Mucosa of gallbladder (tissue), 1 donor: ENCODE measurements around the gene TMEM38A. TPM values are rescaled to one million over a fixed set of nuclear protein-coding genes. Genes with fewer than 3 reads are reported as not detected.
A peak's percentile ranks its signal among the peaks of the same experiment; 100 is the strongest.
"Not testable (repeated sequence)": the region's sequence is repeated elsewhere in the genome, so short reads cannot be mapped to it uniquely, and the experiment has no call there.

ENCODE experiments used
- DNase-seq: peaks from one replicate; pipeline ENCODE4 v3.0.0-alpha.2; 2020; ENCODE audit warnings: low spot score
- total RNA-seq: library from RNA; stranded (reverse); gene quantifications from one replicate; pipeline ENCODE4 v1.2.1, GENCODE V29; 2021
- donor health status: DM: no; HTN: no; CAD: no.

TMEM38A gene
- total RNA-seq, 1 donor from 2014 or later = 4.3 TPM

DNA sequence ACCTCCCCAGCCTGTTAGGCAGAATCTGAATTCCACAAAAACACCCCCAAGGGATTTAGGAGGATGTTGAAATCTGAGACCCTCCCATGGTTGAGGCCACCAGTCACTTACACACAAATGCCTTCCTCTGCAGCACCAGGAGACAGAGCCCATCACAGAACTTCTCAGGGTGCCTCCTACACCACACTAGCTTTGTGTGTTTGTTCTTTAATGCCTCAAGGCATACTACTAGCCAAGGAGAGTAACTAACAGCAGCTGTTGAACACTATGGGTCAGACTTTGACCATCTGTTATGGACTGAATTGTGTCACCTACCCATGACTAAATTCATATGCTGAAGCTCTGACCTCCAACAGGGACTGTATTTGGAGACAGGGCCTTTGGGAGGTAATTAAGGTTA is 23.4 kb upstream of the TMEM38A start:
- DNase-seq = no peak

DNA sequence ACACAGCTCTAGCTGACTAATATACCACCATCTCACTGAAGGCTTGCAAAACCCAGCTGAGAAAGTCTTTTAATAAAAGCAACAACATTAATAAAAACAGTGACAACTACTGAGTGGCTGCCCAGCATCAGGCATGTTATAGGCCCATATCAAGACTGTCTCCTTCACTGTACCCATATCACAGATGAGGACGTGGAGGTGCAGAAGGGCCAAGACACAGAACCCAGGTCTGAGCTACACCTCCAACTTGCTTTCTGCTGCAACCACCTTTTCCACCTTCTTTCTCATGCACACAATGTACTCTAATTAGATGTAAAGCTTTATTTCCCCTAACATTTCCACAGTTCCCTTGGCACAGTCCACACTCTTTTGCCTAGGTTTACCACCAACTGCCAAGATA is 22.3 kb upstream of the TMEM38A start:
- DNase-seq = no peak

DNA sequence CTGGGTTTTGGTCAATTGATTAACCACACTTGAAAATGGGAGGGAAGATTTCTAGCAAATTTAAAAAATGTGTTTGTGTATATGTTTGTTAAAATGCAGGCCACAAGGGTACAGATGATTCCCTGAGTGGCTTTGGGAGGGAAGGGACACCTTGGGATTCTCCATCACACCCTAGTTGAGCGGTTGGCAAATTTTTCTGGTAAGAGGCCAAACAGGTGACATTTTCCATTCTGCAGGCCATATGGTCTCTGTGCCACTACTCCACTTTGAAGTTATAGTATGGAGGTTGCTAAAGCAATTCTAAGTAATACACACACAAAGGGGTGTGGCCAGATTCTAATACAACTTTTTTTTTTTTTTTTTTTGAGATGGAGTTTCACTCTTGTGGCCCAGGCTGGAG is 20.0 kb upstream of the TMEM38A start:
- DNase-seq = no peak

DNA sequence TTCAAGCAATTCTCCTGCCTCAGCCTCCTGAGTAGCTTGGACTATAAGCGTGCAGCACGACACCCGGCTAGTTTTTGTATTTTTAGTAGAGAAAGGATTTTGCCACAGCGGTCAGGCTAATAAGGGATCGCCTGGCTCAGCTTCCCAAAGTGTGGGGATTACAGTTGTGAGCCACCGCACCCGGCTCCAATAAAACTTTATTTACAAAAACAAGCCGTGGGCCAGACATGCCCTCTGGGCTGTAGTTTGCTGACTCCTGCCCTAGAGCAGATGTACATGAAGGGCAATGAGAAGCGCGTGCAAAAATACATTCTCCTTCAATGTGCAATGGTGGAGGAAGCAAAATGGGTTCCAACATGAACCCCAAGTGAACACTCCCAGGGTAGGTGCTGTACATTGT is 19.2 kb upstream of the TMEM38A start:
- no peak for DNase-seq

DNA sequence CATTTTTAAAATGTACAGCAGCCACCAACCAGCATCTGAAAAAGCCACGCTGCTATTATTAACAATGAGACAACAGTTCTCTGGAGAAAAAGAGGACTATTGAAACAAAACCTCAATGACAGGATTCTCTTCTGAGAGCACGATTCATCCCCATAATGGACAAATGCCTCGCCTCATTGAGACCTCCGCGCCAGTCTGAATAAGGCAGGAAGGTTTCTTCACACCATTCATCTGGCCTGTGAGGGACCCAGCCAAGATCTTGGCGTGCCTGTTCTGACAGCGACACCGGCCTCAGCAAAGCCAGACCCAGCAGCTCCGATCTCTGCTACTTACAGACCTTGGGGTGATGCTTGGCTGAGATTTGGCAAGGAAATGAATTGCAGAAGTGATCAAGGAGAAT is 15.8 kb upstream of the TMEM38A start:
- DNase-seq = no peak

DNA sequence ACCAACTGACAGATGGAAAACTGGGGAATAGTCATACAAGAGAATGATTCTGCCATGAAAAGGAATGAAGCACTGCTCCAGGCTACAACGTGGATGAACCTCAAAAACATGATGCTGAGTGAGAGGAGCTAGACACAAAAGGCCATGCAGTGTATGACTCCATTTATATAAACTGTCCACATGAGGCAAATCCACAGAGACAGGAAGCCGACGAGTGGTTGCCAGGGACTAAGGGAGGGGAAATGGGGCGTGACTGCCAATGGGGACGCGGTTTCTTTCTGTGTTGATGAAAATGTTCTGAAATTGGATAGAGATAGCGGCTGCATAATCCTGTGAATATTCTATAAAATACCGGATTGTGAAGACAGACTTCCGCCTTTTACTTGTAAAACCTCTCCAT is 11.2 kb upstream of the TMEM38A start:
- no peak for DNase-seq

DNA sequence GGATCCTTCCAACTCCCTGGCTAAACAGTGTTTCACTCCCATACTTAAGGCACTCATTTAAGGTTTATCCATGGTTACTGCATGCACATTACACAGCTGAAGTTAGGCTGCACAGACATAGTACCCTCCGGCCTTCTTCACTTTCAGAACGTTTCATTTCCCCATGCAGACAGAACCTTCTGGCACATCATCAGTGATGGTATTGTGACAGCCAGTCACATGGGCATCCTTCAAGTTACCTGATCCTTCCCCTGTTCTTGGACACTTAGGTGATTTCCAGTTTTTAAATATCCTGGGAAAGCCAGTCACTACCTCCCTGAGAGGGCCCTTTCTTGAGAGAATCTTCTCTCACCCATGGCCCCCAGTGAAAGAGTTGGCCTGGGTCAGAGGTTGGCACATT is 10.1 kb upstream of the TMEM38A start:
- no peak for DNase-seq

DNA sequence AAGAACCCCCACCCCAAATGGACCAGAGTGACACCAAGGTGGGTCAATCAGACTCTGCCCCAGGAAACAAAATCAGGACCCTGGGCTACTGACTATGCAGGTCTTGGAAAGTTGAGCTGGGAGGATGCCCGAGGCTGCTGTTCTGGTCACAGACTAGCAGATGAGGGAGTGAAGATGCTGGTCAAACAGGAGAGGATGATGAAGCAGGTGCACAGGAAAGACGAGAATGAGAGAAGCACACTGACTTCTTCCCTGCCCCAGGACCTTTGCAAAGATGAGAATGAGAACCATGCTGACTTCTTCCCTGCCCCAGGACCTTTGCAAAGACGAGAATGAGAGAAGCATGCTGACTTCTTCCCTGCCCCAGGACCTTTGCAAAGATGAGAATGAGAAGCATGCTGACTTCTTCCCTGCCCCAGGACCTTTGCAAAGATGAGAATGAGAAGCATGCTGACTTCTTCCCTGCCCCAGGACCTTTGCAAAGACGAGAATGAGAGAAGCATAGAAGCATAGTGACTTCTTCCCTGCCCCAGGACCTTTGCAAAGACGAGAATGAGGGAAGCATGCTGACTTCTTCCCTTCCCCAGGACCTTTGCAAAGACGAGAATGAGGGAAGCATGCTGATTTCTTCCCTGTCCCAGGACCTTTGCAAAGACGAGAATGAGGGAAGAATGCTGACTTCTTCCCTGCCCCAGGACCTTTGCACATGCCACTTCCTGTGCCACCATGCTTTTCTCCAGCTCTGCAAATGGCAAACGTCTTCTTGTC is 9.3 kb upstream of the TMEM38A start:
- DNase-seq = not testable (repeated sequence)

DNA sequence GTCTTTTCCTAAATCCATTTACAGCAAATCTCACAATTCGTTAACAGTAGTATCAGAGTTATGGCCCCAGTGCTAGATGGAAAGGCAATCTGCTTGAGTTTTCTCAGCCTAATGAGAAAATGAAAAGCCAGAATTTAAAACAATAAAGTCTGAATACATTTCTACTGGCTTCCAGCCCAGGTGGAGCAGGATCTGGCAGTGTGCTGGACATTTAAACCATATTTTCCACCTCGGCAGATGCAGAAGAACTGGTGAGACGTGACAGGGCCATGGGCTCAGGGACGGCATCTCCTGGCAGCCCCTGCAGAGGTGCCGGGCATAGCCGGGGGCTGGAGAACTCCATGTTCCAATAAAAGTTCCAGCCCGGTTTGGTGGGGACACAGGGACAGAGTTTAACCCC is 8.1 kb upstream of the TMEM38A start:
- DNase-seq = no peak

DNA sequence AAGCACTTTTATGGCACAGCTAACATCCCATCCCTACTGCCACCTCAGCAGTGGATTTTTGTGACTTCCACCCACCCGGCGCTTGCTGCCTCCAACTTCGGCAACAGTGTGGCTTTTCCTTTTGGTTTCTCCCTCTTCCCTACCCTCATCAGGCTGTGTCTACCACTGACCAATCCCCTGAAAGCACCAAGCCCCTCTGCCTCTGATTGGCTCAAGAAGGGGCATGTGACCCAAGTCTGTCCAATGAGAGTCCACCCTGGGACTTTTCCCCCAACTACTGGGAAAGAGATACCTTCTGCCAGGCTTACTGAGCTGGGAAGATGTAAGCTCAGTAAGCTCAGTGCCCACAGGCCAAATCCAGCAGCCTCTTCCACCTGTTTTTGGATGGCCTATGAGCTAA is 6.8 kb upstream of the TMEM38A start:
- no peak for DNase-seq

DNA sequence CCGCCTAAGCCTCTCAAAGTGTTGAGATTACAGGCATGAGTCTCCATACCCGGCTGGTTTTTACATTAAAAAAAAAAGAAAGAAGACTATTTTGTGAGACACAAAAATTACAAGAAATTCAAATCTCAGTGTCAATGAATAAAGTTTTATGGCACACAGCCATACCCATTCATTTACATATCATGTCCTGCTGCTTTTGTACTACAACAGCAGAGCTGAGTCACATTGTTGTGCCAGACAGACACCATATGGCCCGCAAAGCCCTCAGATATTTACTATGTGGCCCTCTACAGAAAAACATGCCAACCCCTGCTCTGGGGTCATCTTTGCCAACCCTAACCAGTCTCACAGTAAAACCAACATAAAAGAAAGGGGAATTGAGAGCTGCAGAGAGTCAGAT is 6.3 kb upstream of the TMEM38A start:
- no peak for DNase-seq

DNA sequence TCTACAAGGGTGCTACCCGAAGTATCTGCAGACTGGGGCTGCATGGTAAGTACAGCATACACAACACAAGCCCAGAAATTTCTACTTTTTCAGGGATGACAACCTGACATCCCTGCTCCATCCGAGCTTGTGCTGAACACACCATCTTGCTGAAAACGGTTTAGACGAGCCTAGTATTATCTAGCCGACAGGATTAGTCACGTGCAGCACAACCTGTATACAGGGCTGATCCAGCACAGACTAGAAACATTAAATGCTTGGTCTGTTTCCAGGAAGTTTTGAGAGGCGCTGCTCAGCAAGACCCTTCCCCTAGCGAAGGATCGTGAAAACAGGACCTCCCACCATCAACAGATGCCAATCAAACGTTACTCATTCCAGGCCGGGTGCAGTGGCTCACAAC is 5.2 kb upstream of the TMEM38A start:
- DNase-seq = no peak

DNA sequence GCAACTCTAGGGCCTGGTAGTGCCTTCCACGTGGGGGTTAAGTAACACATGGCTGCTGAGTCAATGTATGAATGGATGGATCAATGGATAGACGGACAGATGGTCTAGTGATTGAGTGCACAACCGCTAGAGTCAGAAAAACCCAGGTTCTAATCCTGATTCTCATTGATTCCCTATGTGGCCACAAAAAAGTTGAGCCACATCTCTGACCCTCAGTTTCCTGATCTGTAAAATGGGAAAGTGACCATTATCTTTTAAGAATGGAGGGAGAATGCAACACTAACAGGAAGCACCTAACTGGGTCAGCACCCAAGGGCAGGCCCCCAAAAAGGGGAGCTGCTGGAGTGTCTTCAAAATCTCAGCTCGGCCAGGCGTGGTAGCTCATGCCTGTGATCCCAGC is 3.6 kb upstream of the TMEM38A start:
- DNase-seq = no peak

DNA sequence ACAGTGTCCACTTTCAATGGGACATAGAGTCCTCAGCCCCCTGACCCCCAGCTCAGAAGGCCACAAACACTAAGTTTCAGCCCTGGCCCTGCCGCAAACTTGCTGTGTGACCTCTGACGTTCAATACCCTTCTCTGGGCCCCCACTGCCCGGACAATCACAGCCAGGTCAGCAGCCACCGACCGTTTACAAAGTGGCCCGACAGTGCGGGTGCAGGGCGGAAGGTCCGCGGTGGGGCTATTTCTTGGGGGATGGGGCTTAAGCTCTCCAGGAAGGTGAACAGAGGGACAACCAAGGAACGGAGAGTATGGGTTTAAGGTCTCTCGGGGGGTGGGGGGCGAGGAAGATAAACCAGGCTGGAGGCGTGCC is 1.5 kb upstream of the TMEM38A start:
- no peak for DNase-seq

DNA sequence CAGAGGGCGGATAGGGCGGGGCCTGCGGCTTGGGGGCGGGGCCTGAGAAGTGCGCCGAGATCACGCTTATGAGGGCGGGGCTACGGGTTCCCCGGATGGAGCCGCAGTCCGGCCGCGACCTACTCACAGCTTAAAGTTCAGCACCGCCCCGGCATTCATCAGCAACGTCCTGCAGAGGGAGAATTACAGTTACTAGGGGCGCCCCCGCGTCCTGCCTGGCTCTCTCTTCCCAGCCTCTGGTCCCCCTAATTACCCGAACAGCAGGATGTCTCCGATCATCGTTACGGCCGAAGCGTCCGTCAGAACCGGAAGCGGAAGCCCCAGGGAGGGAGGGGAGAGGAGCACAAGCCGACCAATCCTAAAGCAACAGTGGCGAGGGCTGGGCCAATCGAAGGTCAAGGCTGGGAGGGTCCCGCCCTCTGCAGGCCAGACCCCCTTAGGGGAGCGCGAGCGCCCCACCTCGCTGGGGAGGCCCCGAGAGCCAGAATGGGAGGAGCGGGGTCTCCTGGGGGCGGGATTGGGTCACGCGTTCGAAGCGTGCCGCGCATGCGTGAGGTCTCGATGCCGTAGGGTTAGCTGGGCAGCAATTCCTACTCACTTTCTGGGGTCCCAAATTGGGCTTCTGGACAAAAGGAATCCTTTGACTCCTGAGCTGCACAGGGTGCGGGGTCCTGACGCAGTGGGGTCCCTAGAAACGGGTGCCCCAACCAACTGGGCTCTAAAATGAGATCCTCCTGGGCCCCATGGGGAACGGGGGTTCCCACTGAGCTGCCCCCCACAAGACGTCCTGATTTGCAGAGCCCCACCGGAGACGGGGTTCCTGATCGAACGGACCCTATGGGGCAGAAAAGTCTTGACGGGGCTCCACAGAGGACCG is 869 bp upstream of the TMEM38A start, which contains the start of gene SMIM7:
TSS of gene SMIM7 (minus strand) at position 313 of the 877 bp plus-strand sequence. CDS start at position 279, 34 bp downstream.
- peak; percentile 99 for DNase-seq

DNA sequence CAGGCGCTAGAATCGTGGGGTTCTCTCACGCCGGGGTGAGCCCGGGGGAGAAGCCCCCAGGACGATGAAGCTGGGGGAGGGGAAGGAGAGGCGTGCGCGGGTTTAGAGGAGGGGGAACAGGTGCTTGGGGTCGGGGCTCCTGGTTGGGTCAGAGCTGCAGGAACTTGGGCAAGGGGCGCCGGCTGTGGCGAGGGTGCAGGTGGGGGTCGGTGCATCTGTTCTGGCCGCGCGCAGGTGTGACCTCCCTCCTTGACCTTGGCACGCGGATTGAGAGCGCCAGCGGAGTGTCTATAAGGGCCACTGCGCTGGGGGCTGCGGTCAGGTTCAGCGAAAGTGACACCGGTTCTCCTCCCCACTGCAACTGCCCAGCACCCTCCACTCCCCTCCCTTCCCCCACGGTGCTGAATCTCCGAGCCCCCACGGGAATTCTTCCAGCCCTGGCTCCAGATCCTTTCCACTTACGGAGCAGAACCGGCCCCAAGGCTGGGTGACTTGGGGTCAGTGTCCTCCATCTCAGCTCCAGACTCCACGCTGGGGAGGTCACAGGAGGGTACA is 618 bp downstream of the TMEM38A start:
- DNase-seq = no peak

DNA sequence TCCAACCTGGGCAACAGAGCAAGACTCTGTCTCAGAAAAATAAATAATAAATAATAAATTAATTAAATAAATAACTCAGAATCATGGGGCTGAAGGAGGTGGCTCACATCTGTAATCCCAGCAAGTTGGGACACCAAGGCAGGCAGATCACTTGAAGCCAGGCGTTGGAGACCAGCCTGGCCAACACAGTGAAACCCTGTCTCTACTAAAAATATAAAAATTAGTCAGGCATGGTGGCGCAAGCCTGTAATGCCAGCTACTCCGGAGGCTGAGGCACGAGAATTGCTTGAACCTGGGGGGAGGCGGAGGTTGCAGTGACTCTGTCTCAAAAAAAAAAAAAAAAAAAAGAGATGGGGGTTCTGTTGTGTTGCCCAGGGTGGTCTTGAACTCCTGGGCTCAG is 7.2 kb downstream of the TMEM38A start:
- no peak for DNase-seq

DNA sequence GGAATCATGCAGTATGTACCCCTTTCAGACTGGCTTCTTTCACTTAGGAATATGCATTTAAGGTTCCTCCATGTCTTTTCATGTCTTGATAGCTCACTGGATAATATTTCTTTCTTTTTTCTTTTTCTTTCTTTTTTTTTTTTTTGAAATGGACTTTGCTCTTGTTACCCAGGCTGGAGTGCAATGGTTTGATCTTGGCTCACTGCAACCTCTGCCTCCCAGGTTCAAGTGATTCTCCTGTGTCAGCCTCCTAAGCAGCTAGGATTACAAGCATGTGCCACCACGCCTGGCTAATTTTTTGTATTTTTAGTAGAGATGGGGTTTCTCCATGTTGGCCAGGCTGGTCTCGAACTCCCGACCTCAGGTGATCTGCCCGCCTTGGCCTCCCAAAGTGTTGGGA is 7.8 kb downstream of the TMEM38A start:
- not testable (repeated sequence) for DNase-seq

DNA sequence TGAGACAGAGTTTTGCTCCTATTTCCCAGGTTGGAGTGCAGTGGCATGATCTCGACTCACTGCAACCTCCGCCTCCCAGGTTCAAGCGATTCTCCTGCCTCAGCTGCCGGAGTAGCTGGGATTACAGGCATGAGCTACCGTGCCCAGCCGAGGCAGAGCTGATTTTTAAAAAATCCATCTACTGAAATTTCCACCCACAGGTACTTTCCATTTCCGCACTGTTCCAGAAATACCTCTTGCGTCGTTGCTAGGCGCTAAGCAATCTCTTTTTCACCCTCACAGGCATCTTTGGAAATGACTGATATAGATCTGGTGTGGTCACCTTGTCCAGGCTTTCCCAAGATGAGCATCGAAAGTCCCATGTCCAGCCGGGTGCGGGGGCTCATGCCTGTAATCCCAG is 9.4 kb downstream of the TMEM38A start:
- DNase-seq = no peak

DNA sequence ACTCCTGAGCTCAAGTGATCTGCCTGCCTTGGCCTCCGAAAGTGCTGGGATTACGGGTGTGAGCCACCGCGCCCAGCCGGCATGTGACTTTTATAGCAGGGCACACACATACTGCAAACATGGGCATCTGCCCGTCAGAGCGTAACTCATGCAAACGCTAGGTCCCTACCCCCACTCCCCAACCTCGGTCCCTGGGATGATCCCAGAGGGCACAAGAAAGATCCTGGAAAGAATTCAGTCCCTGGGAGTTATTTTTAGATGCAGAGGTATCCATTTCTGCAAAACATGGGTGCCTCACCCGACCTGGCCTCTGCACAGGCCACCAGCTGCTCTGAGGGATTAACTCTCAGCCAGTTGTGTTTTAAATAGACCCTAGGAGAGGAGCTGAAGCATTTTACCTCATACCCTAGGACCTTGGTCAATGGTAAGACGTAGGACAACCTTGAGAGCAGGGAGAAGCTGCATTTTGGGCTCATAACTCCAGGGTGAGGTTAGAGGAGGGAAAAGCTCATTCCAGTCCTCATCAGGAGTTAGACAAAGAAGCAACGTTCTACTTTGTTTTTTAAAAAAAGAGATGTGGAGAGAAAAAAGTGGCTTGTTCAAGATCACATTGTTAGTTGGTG is 10.8 kb downstream of the TMEM38A start:
- DNase-seq = no peak

DNA sequence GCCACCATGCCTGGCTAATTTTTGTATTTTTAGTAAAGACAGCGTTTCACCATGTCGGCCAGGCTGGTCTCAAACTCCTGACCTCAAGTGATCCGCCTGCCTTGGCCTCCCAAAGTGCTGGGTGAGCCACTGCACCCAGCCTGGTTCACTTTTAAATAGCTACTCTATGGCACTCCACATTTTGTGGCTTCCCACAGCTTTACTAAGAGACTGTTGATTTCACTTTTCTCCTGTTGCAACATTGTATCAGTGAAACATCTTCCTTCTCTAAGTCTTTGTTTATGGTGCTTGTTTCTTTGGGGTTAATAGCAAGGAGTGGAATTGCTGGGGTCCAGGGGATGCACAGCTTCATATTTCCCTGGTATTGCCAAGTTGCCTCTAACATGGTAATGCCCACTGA is 12.3 kb downstream of the TMEM38A start:
- no peak for DNase-seq

DNA sequence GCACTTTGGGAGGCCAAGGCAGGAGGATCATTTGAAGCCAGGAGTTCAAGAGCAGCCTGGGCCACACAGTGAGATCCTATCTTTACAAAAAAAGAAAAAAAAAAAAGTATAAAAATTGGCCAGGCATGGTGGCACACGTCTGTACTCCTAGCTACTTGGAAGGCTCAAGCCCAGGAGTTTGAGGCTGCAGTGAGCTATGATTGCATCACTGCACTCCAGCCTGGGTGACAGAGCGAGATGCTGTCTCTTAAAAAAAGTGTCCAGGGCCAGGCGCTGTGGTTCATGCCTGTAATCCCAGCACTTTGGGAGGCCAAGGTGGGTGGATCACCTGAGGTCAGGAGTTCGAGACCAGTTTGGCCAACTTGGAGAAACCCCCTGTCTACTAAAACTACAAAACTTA is 12.9 kb downstream of the TMEM38A start:
- DNase-seq = not testable (repeated sequence)
